Stromal cell of bone marrow (primary cell): ENCODE results near the gene EPHA10.

Experiments used
- DNase-seq: peaks from one replicate; pipeline ENCODE4 v3.0.0-alpha.2; 2012; ENCODE audit warnings: low read depth

The EPHA10 gene

GRCh38 chr1:37673920-37674319, 91.0 kb downstream of the EPHA10 start:
- no peak for DNase-seq

DNA sequence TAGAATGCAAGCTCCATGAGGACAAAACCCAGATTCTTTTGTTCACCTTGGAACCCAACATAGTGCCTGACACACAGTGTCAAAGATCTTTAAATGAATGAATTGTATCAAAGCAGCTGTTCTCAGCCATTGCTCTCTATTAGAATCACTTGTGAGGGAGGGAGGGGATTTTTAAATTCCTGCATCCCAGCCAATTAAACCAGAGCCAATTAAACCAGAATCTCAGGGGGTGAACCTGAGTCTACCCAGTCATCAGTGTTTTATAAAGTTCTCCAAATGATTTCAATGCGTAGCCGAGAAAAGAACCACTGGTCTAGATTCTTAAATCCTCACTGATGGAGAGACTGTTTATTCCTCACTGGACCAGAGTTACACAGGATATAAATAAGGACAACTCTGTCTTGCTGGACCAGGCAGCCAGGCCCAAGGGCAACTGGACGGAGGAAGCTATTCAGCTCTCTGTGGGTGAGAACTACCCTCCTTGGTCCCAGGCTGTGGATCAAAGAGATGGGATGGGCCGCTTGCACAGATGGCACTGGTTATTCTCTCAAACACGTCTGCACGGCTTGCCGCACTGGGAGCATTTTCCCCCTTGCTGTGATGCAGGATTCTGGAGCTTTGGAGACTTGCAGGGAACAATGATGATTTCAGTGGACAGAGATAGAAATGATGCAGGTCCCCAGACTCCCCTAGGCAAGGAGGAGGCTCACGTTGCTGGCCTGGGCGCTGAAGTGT, 92.6 kb downstream of the EPHA10 start:
- DNase-seq = no peak

- DNase-seq = no peak
Measured at GRCh38 chr1:37671261-37671660, 93.7 kb downstream of the EPHA10 start.

- DNase-seq = no peak
Measured at GRCh38 chr1:37670133-37670532, 94.8 kb downstream of the EPHA10 start.

- no peak for DNase-seq
Measured at GRCh38 chr1:37667023-37667671, 97.8 kb downstream of the EPHA10 start.

DNA sequence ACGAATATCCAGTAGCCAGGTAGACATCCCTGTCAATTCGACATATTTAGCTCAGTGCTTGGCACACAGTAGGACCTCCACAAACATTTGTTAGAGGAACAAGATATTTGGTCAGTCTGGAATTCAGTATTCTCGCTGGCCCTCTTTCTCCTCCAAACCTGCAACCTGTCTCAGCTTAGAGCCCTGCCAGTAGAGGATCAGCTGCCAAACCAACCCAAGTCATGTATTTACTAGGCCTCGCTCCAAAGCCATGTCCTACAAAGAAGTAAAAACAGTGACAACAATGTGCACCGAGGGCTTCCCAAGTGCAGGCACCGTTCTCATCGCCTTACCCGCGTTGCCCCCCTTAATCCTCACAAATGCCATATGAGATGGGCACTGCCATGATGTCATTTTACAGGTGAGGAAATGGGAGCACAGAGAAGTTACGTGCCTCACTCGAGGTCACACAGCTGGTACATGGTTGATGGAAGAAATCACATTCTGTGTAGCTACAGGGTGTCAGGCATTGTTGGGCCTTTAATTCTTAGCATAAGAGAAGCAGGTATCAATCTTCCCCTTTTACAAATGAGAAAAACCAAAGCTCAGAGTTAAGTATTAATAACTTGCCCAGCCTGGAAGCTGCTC, 98.6 kb downstream of the EPHA10 start:
- no peak for DNase-seq
